H1 (cell line): ENCODE data around the gene ATP2A3. TPM values are rescaled to one million over a fixed set of nuclear protein-coding genes. Genes with fewer than 3 reads are reported as not detected.

Source experiments
- RNF2 ChIP-seq: fragments of 200-900, 300-1000 bp; sonication (generic); IDR thresholded peaks from 2 replicates; pipeline ENCODE4 v1.7.1; 2016; ENCODE audit warnings: borderline replicate concordance, low read depth, mild to moderate bottlenecking, antibody characterized with exemption, low read length; ENCODE audit not compliant: poor library complexity, severe bottlenecking; ENCODE audit errors: missing control alignments
- polyA plus RNA-seq, 7 experiments: library from polyadenylated mRNA; depleted of rRNA in 3 of 7; stranded (reverse) in 5 of 7; unstranded in 2 of 7; fragments of >200 nt in 5 of 7; fragments of 200-250 nt in 2 of 7; gene quantifications; 1 replicate in 5 of 7; 2 replicates in 1 of 7; 4 replicates in 1 of 7; pipeline versions ENCODE4 v1.2.1 to v1.2.3, GENCODE V29; 2011 to 2013; ENCODE audit warnings: missing spikeins in 2 of 7, mixed read lengths in 2 of 7
- total RNA-seq: library from RNA; stranded (reverse); fragmentation: NEBNext Ultra II Directional; extraction: Animal tissue kit (Norgen Biotek cat#: 25700); gene quantifications from 2 replicates; pipeline ENCODE4 v1.2.1, GENCODE V29; 2021

Gene ATP2A3
- total and polyA plus RNA-seq, 2 of the 8 experiments (the other 6 are each of a cell fraction or from before 2014, with no cell fraction given): 18.4 to 32.5 TPM

GRCh38 chr17:3918372-3919122 is 45.7 kb downstream of the ATP2A3 start (continued):
- no peak for TF ChIP-seq RNF2
